Subcutaneous abdominal adipose tissue (tissue), 5 donors: ENCODE measurements around the gene SLC25A25.

Experiments
- H3K27ac ChIP-seq: one replicate; pipeline ENCODE4 v1.7.0; 2013; ENCODE audit warnings: low read depth, mild to moderate bottlenecking, inconsistent platforms, low read length, moderate library complexity
- H3K27me3 ChIP-seq, 5 donors: one replicate each; pipeline ENCODE4 v1.7.0; 2013; ENCODE audit warnings: low read length in 5 of 5, inconsistent platforms in 1 of 5; ENCODE audit not compliant: control insufficient read depth in 5 of 5, insufficient read depth in 4 of 5
- H3K36me3 ChIP-seq, 5 donors: one replicate each; pipeline ENCODE4 v1.7.0; 2013; ENCODE audit warnings: low read length in 5 of 5; ENCODE audit not compliant: control insufficient read depth in 5 of 5, insufficient read depth in 5 of 5
- H3K4me1 ChIP-seq, 5 donors: one replicate each; pipeline ENCODE4 v1.7.0; 2013; ENCODE audit warnings: low read length in 5 of 5, mild to moderate bottlenecking in 3 of 5, moderate library complexity in 1 of 5; ENCODE audit not compliant: control insufficient read depth in 5 of 5, insufficient read depth in 5 of 5
- H3K4me3 ChIP-seq, 5 donors: one replicate each; pipeline ENCODE4 v1.7.0; 2013; ENCODE audit warnings: low read length in 5 of 5, low read depth in 1 of 5
- H3K9ac ChIP-seq, 5 donors: one replicate each; pipeline ENCODE4 v1.7.0; 2013; ENCODE audit warnings: low read length in 5 of 5, mild to moderate bottlenecking in 4 of 5, moderate library complexity in 3 of 5
- H3K9me3 ChIP-seq, 5 donors: one replicate each; pipeline ENCODE4 v1.7.0; 2013; ENCODE audit warnings: low read length in 5 of 5; ENCODE audit not compliant: control insufficient read depth in 5 of 5
- donor health status: healthy.
- donor health status: healthy.
- donor health status: healthy.
- donor health status: healthy.
- donor health status: healthy.

SLC25A25 gene

DNA sequence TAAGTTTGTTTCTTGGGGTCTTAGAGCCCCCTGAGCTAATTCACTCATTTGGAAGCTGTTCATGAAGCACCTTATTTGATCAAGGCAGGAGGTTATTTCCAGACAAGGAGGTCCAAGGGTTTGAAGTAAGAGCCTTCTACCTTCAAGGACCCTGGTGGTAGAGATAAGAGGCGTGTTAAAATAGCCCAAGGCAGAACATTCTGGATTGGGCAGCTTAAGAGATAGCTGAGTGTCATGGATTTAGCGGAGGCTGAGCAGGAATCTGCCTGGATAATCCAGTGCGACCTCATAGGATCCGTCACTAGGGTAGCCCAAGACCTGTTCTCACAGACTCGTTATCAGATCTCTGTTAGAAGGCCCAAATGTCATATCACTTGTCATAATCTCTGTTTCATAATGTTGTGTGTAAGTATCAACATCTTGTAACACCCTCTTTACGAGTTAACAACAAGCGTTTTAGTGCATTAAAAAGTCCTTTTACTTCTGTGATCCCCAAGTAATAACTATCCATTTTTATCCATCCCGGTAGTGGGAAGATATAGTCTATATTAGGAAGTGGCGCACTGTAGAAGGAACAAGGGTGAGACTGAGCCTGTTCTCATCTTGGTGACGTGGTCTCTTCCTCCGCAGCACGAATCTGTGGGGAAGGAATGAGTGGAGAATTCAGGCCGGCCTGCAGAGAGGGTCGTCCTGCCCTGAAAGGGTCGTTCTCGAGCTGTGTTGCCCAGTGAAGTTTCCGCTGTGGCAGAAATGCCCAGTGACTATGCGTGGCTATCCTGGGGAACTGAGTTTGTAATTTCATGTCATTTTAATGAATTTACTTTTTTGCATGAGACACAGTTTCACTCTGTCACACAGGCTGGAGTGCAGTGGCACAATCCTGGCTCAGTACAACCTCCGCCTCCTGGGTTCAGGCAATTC, 28.8 kb downstream of the SLC25A25 start:
- H3K4me1 ChIP-seq = peaks cover 45 to 82% (median 64%) of the 10 kb centered on the region in 5 donors
- H3K9me3 ChIP-seq = no peaks in the 10 kb centered on the region
- H3K27ac ChIP-seq = no peak overlapping the region
- H3K36me3 ChIP-seq = peaks cover 0 to 15% (median 6%) of the 10 kb centered on the region in 5 donors
- H3K4me3 ChIP-seq = peak overlapping the region in 1 of 5 donors; percentile 83
- no peaks in the 10 kb centered on the region for H3K27me3 ChIP-seq
- H3K9ac ChIP-seq = peak overlapping the region in 2 of 5 donors; percentile 76 to 91

DNA sequence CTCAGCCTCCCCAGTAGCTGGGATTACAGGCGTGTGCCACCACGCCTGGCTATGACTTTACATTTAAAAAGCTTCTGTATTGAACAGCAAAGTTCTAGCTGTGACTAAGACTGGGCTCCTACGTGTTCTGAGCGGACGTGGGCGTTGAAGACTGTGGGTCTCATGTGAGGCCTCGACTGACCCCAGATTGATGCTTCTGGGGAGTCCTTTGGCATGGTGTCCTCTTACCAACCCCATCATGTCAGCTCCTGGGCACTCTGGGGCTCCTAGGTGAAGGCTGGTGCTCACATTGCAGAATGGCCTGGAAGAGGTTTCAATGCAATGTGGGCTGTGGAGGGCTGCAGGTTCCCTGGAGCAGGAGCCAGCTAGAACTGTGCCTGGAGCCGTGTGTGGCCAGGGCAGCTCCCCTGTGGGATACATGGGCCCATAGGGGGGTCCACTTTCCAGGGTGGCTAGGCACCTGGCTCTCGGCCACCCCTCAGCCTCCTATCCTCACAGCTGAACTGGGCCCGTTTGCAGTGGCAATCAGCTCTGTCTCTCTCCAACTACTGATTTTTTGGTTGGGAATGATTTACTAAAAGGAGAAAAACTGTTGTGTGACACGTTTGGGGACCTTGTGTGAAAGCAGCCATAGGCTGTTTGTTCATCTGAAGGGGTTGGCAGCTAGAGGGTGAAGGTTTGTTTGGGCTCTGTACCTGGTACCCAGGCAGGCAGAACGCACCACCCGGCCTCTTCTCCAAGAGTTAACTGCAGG, 29.7 kb downstream of the SLC25A25 start:
- H3K4me3 ChIP-seq = peak overlapping the region in 4 of 5 donors; percentile 83 to 95 (median 90)
- H3K27me3 ChIP-seq = no peaks in the 10 kb centered on the region
- H3K9ac ChIP-seq = peak overlapping the region; percentile 55 to 98 (median 91)
- H3K36me3 ChIP-seq = peaks cover 0 to 23% (median 15%) of the 10 kb centered on the region in 5 donors
- peak overlapping the region; percentile 99 for H3K27ac ChIP-seq
- peaks cover 42 to 82% (median 72%) of the 10 kb centered on the region in 5 donors for H3K4me1 ChIP-seq
- no peaks in the 10 kb centered on the region for H3K9me3 ChIP-seq

DNA sequence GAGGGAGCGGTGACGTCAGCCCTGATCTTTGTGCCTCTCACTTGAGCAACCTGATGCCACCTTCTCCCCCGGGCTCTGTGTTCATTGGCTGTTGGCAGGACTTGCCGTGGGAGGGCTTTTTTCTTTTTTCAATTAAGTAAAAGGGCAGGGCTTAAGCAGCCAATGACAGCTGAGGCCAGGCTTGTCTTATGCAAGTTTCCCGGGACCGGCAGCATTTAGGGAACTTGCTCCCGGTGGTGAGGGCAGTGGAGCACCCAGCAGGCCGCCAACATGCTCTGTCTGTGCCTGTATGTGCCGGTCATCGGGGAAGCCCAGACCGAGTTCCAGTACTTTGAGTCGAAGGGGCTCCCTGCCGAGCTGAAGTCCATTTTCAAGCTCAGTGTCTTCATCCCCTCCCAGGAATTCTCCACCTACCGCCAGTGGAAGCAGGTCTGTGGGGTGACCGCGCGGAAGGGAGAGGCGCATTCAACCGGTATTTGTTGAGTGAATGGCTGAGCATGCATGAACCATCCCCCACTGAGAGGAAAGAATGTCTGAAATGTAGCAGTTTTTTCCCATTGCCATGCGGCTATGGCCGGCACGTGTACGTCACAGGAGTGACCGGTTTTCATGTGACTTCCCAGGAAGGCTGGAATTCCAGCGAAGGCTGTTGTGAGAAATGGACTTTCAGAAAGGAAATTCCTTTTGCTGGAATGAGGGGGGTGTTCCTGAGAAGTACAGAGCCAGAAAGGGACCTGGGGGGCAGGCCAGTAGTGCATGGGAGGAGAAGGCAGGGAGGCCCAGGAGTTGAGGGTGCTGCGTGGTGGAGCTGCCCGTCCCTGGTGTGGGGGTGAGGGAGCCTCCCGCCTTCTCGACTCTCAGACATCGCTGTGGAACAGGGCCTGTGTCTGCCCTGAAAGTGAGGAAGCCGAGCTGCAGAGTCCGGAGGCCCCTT, 30.5 kb downstream of the SLC25A25 start:
- Histone ChIP-seq H3K4me1 (peaks cover 35 to 82% (median 72%) of the 10 kb centered on the region in 5 donors), H3K36me3 (peaks cover 0 to 32% (median 23%) of the 10 kb centered on the region in 5 donors), H3K4me3 (peak overlapping the region; percentile 73 to 95 (median 90)), H3K9ac (peak overlapping the region; percentile 82 to 98 (median 91)), H3K27me3 (no peaks in the 10 kb centered on the region), H3K9me3 (no peaks in the 10 kb centered on the region), H3K27ac (peak overlapping the region; percentile 99)

DNA sequence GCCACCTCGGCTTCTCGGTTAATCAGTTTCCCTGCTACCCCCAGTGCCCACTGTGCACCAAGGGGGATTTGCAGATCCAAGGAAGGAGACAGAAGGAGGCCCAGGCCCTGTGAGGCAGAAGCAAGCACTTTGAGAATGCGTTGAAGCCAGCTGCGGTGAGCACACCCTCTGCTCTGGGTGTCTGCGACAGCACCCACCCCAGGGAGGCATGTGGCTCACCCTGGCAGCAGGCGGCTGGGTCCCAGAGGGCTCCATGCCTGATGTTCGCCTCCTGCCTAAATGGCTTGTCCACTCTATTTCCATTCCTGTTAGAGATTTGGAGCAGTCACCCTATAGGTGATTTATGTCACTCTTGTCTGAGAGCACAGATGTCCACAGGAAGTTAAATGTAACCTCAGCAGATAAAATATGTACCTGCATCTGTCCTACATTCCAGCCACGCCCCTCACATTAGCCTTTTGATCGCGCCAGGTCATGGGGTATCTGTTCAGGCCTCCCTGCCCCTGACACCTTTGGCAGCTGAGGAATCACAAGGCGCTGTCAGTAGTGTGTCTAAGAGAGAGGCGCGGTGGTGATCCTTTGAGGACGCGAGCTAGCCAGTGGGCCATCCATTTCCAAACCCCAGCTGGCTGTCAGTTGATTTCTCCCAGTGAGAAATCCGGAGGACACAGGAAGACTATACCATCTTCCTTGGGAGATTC, 31.3 kb downstream of the SLC25A25 start:
- no peaks in the 10 kb centered on the region for H3K27me3 ChIP-seq
- no peaks in the 10 kb centered on the region for H3K9me3 ChIP-seq
- H3K9ac ChIP-seq = peak overlapping the region; percentile 82 to 98 (median 91)
- peak overlapping the region; percentile 99 for H3K27ac ChIP-seq
- H3K36me3 ChIP-seq = peaks cover 0 to 40% (median 31%) of the 10 kb centered on the region in 5 donors
- peaks cover 34 to 83% (median 76%) of the 10 kb centered on the region in 5 donors for H3K4me1 ChIP-seq
- peak overlapping the region; percentile 73 to 95 (median 90) for H3K4me3 ChIP-seq

DNA sequence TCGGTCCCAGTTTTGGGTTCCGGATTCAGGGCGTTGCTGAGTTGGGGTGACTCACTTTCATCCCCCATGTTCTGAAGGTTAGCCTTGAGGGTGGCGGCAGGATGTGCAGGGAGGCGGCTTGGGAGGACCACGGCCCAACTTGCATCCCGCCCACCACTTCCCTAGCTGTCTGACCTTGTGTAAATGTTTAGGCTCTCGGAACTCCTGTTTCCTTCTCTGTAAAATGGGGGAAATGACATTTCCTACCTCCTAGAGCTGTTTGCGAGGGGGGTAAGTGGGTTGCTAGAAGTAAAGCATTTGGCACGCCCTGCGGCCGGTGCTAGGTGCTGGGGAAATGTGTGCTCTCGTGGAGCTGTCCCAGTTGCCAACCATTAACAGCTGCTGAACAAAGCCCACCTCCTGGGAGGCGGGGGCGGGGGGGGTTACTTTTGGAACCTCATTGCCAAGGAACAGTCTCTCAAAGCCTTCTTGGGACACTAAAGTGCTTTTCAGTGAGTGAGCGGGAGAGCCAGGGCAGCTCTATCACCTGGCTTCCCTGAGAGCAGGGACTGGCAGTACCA, 32.0 kb downstream of the SLC25A25 start:
- Histone ChIP-seq H3K4me3 (peak overlapping the region; percentile 73 to 95 (median 90)), H3K27me3 (no peaks in the 10 kb centered on the region), H3K9ac (peak overlapping the region in 4 of 5 donors; percentile 82 to 98 (median 90)), H3K36me3 (peaks cover 0 to 41% (median 32%) of the 10 kb centered on the region in 5 donors), H3K9me3 (no peaks in the 10 kb centered on the region), H3K27ac (peak overlapping the region; percentile 99), H3K4me1 (peaks cover 29 to 78% (median 70%) of the 10 kb centered on the region in 5 donors)

DNA sequence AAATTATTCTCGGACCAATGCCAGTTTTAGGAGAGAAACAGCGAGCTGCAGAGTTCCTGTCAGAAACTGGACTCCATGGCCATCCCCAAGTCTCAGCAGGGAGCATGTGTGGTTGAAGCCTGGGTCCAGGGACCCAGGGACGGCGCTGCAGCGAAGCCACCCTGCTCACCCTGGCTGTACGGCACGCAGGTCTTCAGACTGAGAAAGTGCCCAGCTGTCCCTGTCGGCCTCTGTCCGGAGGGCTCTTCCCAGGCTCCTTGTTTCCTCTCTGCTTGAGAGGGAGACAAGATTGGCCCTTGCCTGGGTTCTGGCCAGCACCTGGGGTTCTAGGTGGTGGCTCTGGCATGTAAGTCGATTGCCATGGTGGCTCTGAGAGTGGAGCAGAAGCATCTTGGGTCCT, 32.5 kb downstream of the SLC25A25 start:
- Histone ChIP-seq H3K27ac (peak overlapping the region; percentile 99), H3K27me3 (no peaks in the 10 kb centered on the region), H3K36me3 (peaks cover 0 to 42% (median 35%) of the 10 kb centered on the region in 5 donors), H3K4me1 (peaks cover 27 to 74% (median 67%) of the 10 kb centered on the region in 5 donors), H3K9me3 (no peaks in the 10 kb centered on the region), H3K9ac (peak overlapping the region; percentile 14 to 98 (median 90)), H3K4me3 (peak overlapping the region; percentile 73 to 95 (median 90))

DNA sequence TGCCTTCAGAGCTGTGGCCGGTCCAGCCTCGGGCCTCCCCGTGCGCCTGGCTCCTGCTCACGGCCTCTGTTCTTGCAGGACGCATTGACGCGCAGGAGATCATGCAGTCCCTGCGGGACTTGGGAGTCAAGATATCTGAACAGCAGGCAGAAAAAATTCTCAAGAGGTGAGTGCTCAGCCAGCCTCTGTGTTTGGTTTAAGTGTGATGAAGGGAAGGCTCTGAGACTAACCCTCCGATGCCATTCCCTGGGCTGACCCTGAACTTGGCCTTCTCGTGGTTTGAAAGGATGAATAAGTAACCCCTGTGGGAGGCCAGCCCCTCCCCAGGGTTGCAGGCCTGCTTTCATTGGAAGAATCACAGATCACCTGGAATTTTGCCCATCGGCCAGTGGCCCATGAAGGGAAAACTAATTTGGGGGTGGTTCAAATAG, 33.2 kb downstream of the SLC25A25 start:
- H3K9ac ChIP-seq = peak overlapping the region in 4 of 5 donors; percentile 45 to 98 (median 90)
- H3K27ac ChIP-seq = peak overlapping the region; percentile 99
- H3K4me3 ChIP-seq = peak overlapping the region; percentile 31 to 90 (median 83)

DNA sequence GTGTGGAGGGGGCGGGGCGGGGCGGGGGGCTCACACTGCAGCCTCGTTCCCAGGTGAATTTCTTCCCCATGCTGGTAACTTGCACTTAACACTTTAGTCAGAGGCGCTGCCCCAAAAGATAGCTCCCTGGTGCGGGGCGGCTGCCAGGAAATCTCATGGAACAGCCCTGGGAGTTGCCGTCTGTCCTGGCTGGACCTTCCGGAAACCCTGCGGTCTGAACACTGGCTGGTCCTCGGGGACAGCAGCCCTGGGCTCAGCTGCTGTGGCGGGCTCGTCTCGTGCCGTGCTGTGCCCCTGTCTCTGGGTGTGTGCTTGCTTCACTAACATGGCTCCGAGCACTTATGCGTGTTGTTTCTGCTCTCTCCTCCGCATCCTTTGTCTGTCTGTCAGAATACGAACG, 33.7 kb downstream of the SLC25A25 start:
- Histone ChIP-seq H3K4me3 (peak overlapping the region in 3 of 5 donors; percentile 39 to 90 (median 83)), H3K9me3 (no peaks in the 10 kb centered on the region), H3K27ac (peak overlapping the region; percentile 99), H3K27me3 (no peaks in the 10 kb centered on the region), H3K9ac (peak overlapping the region in 1 of 5 donors; percentile 31), H3K36me3 (peaks cover 0 to 53% (median 46%) of the 10 kb centered on the region in 5 donors), H3K4me1 (peaks cover 27 to 74% (median 67%) of the 10 kb centered on the region in 5 donors)

More for the DNA sequence above, 33.2 kb downstream of the SLC25A25 start:
- peaks cover 0 to 49% (median 42%) of the 10 kb centered on the region in 5 donors for H3K36me3 ChIP-seq
- H3K27me3 ChIP-seq = no peaks in the 10 kb centered on the region
- no peaks in the 10 kb centered on the region for H3K9me3 ChIP-seq
- H3K4me1 ChIP-seq = peaks cover 27 to 74% (median 67%) of the 10 kb centered on the region in 5 donors
